ENCODE measurements around the gene AMDHD1. TPM values are rescaled to one million over a fixed set of nuclear protein-coding genes. Genes with fewer than 3 reads are reported as not detected.
"Not testable (repeated sequence)": the region's sequence is repeated elsewhere in the genome, so short reads cannot be mapped to it uniquely, and the experiment has no call there.

Gene AMDHD1
- polyA plus RNA-seq, 1 experiment: 0.09 TPM

DNA sequence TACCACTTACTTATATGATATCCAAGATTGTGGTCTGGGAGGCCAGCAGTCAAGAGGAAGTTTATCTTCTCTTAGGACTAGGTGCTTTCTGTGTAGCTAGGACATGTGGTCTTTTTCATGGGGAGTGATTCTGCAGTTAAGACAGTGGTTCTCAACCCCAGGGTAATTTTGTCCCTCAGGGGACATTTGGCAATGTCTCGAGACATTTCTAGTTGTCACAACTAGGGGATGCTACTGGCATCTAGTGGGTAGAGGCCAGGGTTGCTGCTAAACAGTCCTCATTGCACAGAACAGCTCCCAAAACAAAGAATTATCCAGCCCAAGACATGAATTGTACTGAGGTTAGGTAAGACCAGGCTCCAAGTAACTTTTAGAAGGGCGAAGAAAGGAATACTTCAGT lies 20.0 kb downstream of the AMDHD1 start:
- H3K36me3 ChIP-seq (ENCODE audit: control insufficient read depth, insufficient read depth, low read length): no peaks in the 10 kb centered on the region
- TF ChIP-seq, protein P1, sequence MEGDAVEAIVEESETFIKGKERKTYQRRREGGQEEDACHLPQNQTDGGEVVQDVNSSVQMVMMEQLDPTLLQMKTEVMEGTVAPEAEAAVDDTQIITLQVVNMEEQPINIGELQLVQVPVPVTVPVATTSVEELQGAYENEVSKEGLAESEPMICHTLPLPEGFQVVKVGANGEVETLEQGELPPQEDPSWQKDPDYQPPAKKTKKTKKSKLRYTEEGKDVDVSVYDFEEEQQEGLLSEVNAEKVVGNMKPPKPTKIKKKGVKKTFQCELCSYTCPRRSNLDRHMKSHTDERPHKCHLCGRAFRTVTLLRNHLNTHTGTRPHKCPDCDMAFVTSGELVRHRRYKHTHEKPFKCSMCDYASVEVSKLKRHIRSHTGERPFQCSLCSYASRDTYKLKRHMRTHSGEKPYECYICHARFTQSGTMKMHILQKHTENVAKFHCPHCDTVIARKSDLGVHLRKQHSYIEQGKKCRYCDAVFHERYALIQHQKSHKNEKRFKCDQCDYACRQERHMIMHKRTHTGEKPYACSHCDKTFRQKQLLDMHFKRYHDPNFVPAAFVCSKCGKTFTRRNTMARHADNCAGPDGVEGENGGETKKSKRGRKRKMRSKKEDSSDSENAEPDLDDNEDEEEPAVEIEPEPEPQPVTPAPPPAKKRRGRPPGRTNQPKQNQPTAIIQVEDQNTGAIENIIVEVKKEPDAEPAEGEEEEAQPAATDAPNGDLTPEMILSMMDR (IDR thresholded peaks at IDR 0.05; ENCODE audit: insufficient read depth, low read depth, low read length): no peak
- H3K27me3 ChIP-seq (ENCODE audit: control insufficient read depth, insufficient read depth, low read length): no peaks in the 10 kb centered on the region
- POLR2A ChIA-PET: no interaction called here
- CTCF ChIA-PET: no interaction called here
- H3K4me3 ChIP-seq (ENCODE audit: low read depth, low read length): no peak overlapping the region
- no peak for DNase-seq (ENCODE audit: low read depth)

- H3K36me3 ChIP-seq (ENCODE audit: control insufficient read depth, insufficient read depth, low read length): no peaks in the 10 kb centered on the region
- POLR2A ChIA-PET: interaction anchor here (0.6 kb wide), 1 partner anchor 1352 kb away, joined by 5 read pairs; no protein-coding TSS in a partner anchor
- no peak overlapping the region for H3K4me3 ChIP-seq (ENCODE audit: low read depth, low read length)
- TF ChIP-seq, protein P1 (IDR thresholded peaks at IDR 0.05; ENCODE audit: insufficient read depth, low read depth, low read length): no peak
- CTCF ChIA-PET: interaction anchor here (0.8 kb wide), 1 partner anchor 15 kb away, joined by 3 read pairs; no protein-coding TSS in a partner anchor
- DNase-seq (ENCODE audit: low read depth): no peak
- no peaks in the 10 kb centered on the region for H3K27me3 ChIP-seq (ENCODE audit: control insufficient read depth, insufficient read depth, low read length)
Measured at GRCh38 chr12:95966287-95966870, 23.2 kb downstream of the AMDHD1 start.

DNA sequence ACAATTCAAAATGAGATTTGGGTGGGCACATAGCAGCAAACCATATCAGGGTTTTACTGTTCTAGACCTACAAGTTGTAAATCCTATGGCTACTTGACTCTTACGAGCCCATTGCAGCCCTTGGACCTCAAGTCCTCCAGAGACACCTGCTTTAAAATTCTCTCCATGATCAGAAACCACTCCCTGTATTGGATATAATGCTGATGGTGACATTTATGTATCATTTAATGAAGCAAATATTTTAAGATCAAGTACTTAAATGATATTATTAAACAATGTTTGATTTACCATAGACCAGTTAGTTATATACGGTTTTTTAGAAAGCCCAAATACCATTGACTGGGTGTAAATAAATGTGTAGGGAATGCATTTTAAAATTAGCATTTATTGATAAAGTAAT lies 24.2 kb downstream of the AMDHD1 start:
- H3K36me3 ChIP-seq (ENCODE audit: control insufficient read depth, insufficient read depth, low read length): no peaks in the 10 kb centered on the region
- ChIA-PET CTCF (no interaction called here), POLR2A (no interaction called here)
- TF ChIP-seq, protein P1 (IDR thresholded peaks at IDR 0.05; ENCODE audit: insufficient read depth, low read depth, low read length): no peak
- DNase-seq (ENCODE audit: low read depth): no peak
- H3K4me3 ChIP-seq (ENCODE audit: low read depth, low read length): no peak overlapping the region
- no peaks in the 10 kb centered on the region for H3K27me3 ChIP-seq (ENCODE audit: control insufficient read depth, insufficient read depth, low read length)

DNA sequence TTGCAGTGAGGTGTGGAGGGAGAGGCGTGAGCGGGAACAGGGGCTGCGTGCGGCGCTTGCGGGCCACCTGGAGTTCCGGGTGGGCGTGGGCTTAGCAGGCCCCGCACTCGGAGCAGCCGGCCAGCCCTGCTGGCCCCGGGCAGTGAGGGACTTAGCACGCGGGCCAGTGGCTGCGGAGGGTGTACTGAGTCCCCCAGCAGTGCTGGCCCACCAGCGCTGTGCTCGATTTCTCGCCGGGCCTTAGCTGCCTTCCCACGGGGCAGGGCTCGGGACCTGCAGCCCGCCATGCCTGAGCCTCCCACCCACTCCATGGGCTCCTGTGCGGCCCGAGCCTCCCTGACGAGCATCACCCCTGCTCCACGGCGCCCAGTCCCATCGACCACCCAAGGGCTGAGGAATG lies 26.0 kb downstream of the AMDHD1 start:
- CTCF ChIA-PET: interaction anchor here (0.9 kb wide), 1 partner anchor 30 kb away, joined by 3 read pairs; no protein-coding TSS in a partner anchor
- H3K27me3 ChIP-seq (ENCODE audit: control insufficient read depth, insufficient read depth, low read length); DNase-seq (ENCODE audit: low read depth); H3K36me3 ChIP-seq (ENCODE audit: control insufficient read depth, insufficient read depth, low read length); H3K4me3 ChIP-seq (ENCODE audit: low read depth, low read length); POLR2A ChIA-PET: not testable (repeated sequence)

DNA sequence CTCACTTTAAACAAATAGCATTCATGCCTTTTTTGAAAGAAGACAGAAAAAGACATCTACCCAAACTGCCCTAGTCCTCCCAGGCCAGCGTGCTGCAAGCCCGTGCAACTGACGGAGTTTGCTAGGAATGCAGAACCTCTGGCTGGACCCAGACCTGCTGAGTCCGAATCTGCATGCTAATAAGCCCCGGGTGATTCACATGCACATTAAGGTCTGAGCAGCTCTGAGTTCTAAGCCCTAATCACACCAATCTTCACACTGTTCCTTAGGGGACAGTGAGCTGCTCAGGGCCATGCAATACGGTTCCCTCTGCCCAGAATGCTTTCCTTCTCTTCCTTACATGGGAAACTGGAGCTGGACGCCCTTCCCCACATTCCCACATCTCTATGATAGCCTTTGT lies 27.8 kb downstream of the AMDHD1 start:
- H3K4me3 ChIP-seq (ENCODE audit: low read depth, low read length): no peak overlapping the region
- ChIA-PET CTCF (no interaction called here), POLR2A (no interaction called here)
- H3K36me3 ChIP-seq (ENCODE audit: control insufficient read depth, insufficient read depth, low read length): no peaks in the 10 kb centered on the region
- TF ChIP-seq, protein P1 (IDR thresholded peaks at IDR 0.05; ENCODE audit: insufficient read depth, low read depth, low read length): no peak
- DNase-seq (ENCODE audit: low read depth): no peak
- H3K27me3 ChIP-seq (ENCODE audit: control insufficient read depth, insufficient read depth, low read length): no peaks in the 10 kb centered on the region

DNA sequence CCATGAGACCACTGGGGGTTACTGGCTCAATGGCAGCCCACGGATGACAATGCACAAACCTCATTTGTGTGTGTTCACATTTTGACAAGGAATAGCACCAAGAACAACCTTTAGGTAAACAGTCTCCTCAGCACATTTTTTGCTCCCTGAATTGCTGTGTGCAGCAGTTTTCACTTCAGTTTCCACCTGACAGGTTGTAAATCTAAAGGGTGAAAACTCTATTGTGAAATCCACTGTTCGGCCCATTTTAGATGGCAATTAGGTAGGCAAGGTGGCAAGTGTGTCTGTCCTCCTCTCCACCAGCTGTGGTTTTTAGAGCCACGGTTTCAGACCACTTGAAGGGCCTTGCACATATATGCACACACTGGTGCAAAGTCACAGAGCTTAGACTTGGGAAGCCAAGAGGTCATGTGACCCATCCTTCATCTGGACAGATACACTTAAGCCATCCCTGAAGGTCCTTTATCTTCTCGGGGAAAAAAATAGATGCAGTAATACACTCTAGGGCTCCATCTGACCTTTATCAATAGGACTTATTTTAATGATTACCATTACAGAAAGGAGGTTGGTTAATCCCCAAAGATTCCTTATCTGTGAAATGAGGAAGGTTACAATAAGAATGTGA lies 29.8 kb downstream of the AMDHD1 start:
- POLR2A ChIA-PET: no interaction called here
- CTCF ChIA-PET: no interaction called here

More for the DNA sequence above, 29.8 kb downstream of the AMDHD1 start:
- Histone ChIP-seq H3K27me3 (ENCODE audit: control insufficient read depth, insufficient read depth, low read length) (no peaks in the 10 kb centered on the region), H3K4me3 (ENCODE audit: low read depth, low read length) (no peak overlapping the region), H3K36me3 (ENCODE audit: control insufficient read depth, insufficient read depth, low read length) (no peaks in the 10 kb centered on the region)
- TF ChIP-seq, protein P1 (IDR thresholded peaks at IDR 0.05; ENCODE audit: insufficient read depth, low read depth, low read length): no peak
- DNase-seq (ENCODE audit: low read depth): no peak

Measured in BJ (cell line).